Tibial nerve (tissue), 4 donors: Measurements from ENCODE around the gene DNMT3A. TPM values are rescaled to one million over a fixed set of nuclear protein-coding genes. Genes with fewer than 3 reads are reported as not detected.

ENCODE experiments used
- DNase-seq, 2 donors: peaks; one replicate each; pipeline ENCODE4 v3.0.0-alpha.2; 2019; ENCODE audit warnings: low spot score in 2 of 2
- H3K27ac ChIP-seq, 4 donors: fragments of 200-600 bp; sonication (generic) in 3 of 4; one replicate each; pipeline ENCODE4 v1.5.1; 2017 to 2019; ENCODE audit warnings: mild to moderate bottlenecking in 1 of 4
- H3K27me3 ChIP-seq, 2 donors: fragments of 200-600 bp; sonication (generic) in 1 of 2; one replicate each; pipeline versions ENCODE4 v1.5.1 to v1.6.0; 2017 to 2019
- H3K36me3 ChIP-seq, 3 donors: fragments of 200-600 bp; sonication (generic); one replicate each; pipeline ENCODE4 v1.5.1; 2018 to 2019
- H3K4me1 ChIP-seq, 4 donors: fragments of 200-600 bp; sonication (generic) in 3 of 4; one replicate each; pipeline ENCODE4 v1.5.1; 2017 to 2019
- H3K4me3 ChIP-seq, 4 donors: fragments of 200-600 bp; sonication (generic) in 3 of 4; one replicate each; pipeline ENCODE4 v1.5.1; 2017 to 2019; ENCODE audit warnings: mild to moderate bottlenecking in 1 of 4, moderate library complexity in 1 of 4
- H3K9me3 ChIP-seq, 4 donors: fragments of 200-600 bp; sonication (generic) in 3 of 4; one replicate each; pipeline ENCODE4 v1.5.1; 2017 to 2019
- EP300 ChIP-seq, 2 donors: sonication (generic); formaldehyde crosslinking; IDR thresholded peaks; one replicate each; pipeline ENCODE4 v1.6.1; 2017; ENCODE audit warnings: antibody characterized with exemption in 2 of 2, mild to moderate bottlenecking in 1 of 2
- POLR2A ChIP-seq, 2 donors: fragments of 450-650 bp; IDR thresholded peaks; one replicate each; pipeline ENCODE4 v1.6.1; 2017; ENCODE audit warnings: antibody characterized with exemption in 2 of 2, mild to moderate bottlenecking in 2 of 2, moderate library complexity in 2 of 2
- WGBS, 2 donors: methylation state at CpG; one replicate each; pipeline ENCODE4 v1.1.5; 2018; 5-methylcytosine and 5-hydroxymethylcytosine counted together
- total RNA-seq, 4 donors: library from RNA; depleted of rRNA; stranded (reverse); fragments of >200 nt; gene quantifications; one replicate each; pipeline ENCODE4 v1.1.0, GENCODE V29; 2016
- TF ChIP-seq, protein P1 (sequence below), 5 experiments: fragments of 200-600 bp in 3 of 5; fragments of 450-650 bp in 2 of 5; sonication (generic) in 3 of 5; IDR thresholded peaks; one replicate each; pipeline ENCODE4 v1.5.1; 2016 to 2019; ENCODE audit warnings: antibody characterized with exemption in 5 of 5, mild to moderate bottlenecking in 3 of 5, moderate library complexity in 2 of 5

Gene DNMT3A
- total RNA-seq, 4 donors from 2014 or later: 17.4 to 28.4 (median 25.0) TPM

DNA sequence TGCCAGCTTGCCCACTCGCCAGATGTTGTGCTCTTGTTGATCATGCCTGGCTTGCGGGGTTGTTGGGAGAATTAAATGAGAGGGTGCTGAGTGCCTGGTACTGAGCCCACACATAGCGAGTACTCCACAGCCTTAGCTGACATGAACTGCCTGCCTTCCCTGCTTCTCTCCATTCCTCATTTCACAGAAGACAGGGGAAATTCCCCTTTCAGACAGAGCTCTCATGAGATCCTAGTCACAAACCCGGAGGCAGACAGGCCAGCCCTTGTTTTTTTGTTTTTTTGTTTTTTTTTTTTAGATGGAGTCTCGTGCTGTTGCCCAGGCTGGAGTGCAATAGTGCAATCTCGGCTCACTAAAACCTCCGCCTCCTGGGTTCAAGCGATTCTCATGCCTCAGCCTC, 17.1 kb upstream of the DNMT3A start:
- Histone ChIP-seq H3K36me3 (no peaks in the 10 kb centered on the region), H3K4me3 (no peak overlapping the region), H3K9me3 (no peaks in the 10 kb centered on the region), H3K27ac (no peak overlapping the region), H3K27me3 (peaks cover 0 to 12% of the 10 kb centered on the region in 2 donors), H3K4me1 (peaks cover 0 to 12% (median 5%) of the 10 kb centered on the region in 4 donors)
- no peak for DNase-seq
- TF ChIP-seq, protein P1, sequence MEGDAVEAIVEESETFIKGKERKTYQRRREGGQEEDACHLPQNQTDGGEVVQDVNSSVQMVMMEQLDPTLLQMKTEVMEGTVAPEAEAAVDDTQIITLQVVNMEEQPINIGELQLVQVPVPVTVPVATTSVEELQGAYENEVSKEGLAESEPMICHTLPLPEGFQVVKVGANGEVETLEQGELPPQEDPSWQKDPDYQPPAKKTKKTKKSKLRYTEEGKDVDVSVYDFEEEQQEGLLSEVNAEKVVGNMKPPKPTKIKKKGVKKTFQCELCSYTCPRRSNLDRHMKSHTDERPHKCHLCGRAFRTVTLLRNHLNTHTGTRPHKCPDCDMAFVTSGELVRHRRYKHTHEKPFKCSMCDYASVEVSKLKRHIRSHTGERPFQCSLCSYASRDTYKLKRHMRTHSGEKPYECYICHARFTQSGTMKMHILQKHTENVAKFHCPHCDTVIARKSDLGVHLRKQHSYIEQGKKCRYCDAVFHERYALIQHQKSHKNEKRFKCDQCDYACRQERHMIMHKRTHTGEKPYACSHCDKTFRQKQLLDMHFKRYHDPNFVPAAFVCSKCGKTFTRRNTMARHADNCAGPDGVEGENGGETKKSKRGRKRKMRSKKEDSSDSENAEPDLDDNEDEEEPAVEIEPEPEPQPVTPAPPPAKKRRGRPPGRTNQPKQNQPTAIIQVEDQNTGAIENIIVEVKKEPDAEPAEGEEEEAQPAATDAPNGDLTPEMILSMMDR (IDR thresholded peaks at IDR 0.05): no peak
- no peak for TF ChIP-seq POLR2A (IDR thresholded peaks at IDR 0.05)
- TF ChIP-seq EP300 (IDR thresholded peaks at IDR 0.05): no peak
- WGBS, 2 donors: 58 to 62% methylated on average over 7 to 8 of the region's 8 CpGs

DNA sequence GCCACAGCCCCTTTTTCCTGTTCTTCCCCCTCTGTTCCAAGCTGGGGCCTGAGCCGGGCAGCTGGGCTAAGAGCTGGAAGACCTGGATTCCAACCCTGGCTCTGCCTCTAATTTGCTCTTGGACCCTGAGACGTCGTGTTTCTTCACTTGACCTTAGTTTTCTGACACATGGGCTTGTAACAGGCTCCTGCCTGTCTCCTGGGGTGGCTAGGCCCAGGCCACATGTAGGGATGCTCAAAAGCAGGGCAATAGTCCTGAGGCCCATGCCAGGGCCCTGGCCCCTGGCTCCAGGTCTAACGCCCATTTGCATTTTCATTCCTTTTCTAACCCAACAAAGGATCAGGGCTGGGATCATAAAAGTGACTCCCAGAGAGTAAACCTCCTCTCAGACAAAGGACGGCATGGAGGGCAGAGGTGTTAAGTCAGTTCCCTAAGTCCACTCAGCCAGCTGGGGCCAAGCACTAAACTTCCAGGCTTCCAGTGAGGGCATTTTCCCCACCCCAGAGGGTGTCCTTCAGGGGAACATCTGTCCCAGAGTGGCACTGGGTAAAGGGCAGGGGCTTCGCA, 16.6 kb upstream of the DNMT3A start:
- H3K4me3 ChIP-seq: no peak overlapping the region
- no peaks in the 10 kb centered on the region for H3K9me3 ChIP-seq
- no peak for DNase-seq
- H3K27me3 ChIP-seq: peaks cover 0 to 12% of the 10 kb centered on the region in 2 donors
- H3K27ac ChIP-seq: no peak overlapping the region
- H3K36me3 ChIP-seq: no peaks in the 10 kb centered on the region
- TF ChIP-seq POLR2A (IDR thresholded peaks at IDR 0.05) (no peak), EP300 (IDR thresholded peaks at IDR 0.05) (no peak)
- TF ChIP-seq, protein P1 (IDR thresholded peaks at IDR 0.05): no peak
- H3K4me1 ChIP-seq: peaks cover 0 to 12% (median 5%) of the 10 kb centered on the region in 4 donors
- WGBS, 2 donors: 85% methylated on average over 6 of the region's 6 CpGs

DNA sequence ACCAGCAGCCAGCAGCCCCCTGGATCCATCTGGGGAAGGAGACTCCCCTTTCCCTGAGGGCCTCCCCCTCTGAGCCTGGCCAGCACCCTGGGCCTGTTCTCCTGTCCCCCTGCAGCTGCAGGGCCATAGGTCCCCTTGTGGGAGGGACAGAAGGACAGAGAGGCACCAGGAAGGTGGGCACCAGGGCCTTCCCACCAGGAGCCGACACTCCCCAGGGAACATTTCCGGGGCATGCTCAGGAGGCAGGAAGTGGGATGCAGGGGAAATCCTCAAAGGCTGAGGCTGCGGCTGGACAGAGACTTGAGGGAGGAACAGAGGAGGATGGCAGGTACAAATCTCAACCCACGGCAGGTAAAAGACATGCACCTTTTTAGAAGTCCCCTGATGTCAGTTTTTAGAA, 14.4 kb upstream of the DNMT3A start:
- no peak for DNase-seq
- WGBS, 2 donors: 52 to 63% methylated on average over 4 of the region's 4 CpGs
- H3K27ac ChIP-seq: no peak overlapping the region

DNA sequence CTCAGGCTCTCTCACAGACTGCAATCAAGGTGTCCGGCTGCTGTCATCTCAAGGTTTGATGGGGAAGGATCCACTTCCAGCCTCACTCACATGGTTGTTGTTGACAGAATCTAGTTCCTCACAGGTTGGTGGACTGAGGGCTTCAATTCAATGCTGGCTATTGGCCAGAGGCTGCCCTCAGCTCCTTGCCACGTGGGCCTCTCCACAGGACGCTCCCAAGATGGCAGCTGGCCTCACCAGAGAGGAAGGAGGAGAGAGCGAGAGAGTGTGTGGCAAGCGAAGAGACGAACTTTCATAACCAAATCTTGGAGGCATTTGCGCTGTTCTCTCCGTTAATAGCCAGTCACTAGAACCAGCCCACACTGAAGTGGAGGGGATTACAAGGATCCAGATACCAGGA, 13.5 kb upstream of the DNMT3A start:
- Histone ChIP-seq H3K4me1 (no peaks in the 10 kb centered on the region), H3K36me3 (no peaks in the 10 kb centered on the region), H3K27me3 (peaks cover 0 to 12% of the 10 kb centered on the region in 2 donors), H3K4me3 (no peak overlapping the region), H3K27ac (no peak overlapping the region), H3K9me3 (no peaks in the 10 kb centered on the region)
- TF ChIP-seq EP300 (IDR thresholded peaks at IDR 0.05): no peak
- TF ChIP-seq, protein P1 (IDR thresholded peaks at IDR 0.05): no peak
- 86 to 88% methylated on average over 8 of the region's 8 CpGs for WGBS, 2 donors
- DNase-seq: no peak

More for the DNA sequence above, 14.4 kb upstream of the DNMT3A start:
- H3K27me3 ChIP-seq: peaks cover 0 to 12% of the 10 kb centered on the region in 2 donors
- no peak overlapping the region for H3K4me3 ChIP-seq
- no peaks in the 10 kb centered on the region for H3K4me1 ChIP-seq
- H3K9me3 ChIP-seq: no peaks in the 10 kb centered on the region
- TF ChIP-seq POLR2A (IDR thresholded peaks at IDR 0.05) (no peak), EP300 (IDR thresholded peaks at IDR 0.05) (no peak)
- TF ChIP-seq, protein P1 (IDR thresholded peaks at IDR 0.05): no peak
- H3K36me3 ChIP-seq: no peaks in the 10 kb centered on the region

DNA sequence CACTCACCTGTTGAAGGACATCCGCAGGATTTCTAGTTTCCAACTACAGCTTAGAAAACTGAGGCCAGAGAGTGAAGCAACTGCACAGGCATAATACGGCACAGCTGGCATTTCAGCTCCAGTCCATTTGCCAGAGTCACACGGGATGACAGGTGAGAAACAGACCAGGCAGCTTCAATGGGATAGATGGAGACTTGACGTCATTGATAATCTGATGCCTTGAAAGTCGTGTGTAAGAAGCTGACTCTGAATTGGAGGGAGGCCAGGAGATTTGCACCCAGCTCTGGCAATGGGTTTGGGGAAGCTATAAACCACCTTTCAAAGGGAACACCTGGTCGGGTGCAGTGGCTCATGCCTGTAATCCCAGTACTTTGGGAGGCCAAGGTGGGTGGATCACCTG, 12.4 kb upstream of the DNMT3A start:
- no peak for DNase-seq
- Histone ChIP-seq H3K36me3 (no peaks in the 10 kb centered on the region), H3K27me3 (peaks cover 0 to 12% of the 10 kb centered on the region in 2 donors), H3K4me3 (no peak overlapping the region), H3K9me3 (no peaks in the 10 kb centered on the region), H3K4me1 (no peaks in the 10 kb centered on the region), H3K27ac (no peak overlapping the region)
- TF ChIP-seq POLR2A (IDR thresholded peaks at IDR 0.05): no peak
- no peak for TF ChIP-seq EP300 (IDR thresholded peaks at IDR 0.05)
- TF ChIP-seq, protein P1 (IDR thresholded peaks at IDR 0.05): no peak
- 67 to 80% methylated on average over 6 of the region's 6 CpGs for WGBS, 2 donors
